Omental fat pad (tissue), 4 donors: ENCODE results near the gene PPP1R14B. TPM values are rescaled to one million over a fixed set of nuclear protein-coding genes. Genes with fewer than 3 reads are reported as not detected.

Source experiments
- ATAC-seq: fragments of 150-250 bp; one replicate; pipeline ENCODE4 v1.9.1; 2016; ENCODE audit warnings: mild to moderate bottlenecking, moderate library complexity; ENCODE audit not compliant: low FRiP score
- DNase-seq: peaks from one replicate; pipeline ENCODE4 v3.0.0-alpha.2; 2019; ENCODE audit warnings: low spot score
- total RNA-seq, 4 donors: library from RNA; depleted of rRNA; stranded (reverse); fragments of >200 nt; gene quantifications; one replicate each; pipeline ENCODE4 v1.1.0, GENCODE V29; 2016
- TF ChIP-seq, protein P1 (sequence below), 3 donors: fragments of 450-650 bp; IDR thresholded peaks; one replicate each; pipeline ENCODE4 v1.5.1; 2016 to 2017; ENCODE audit warnings: antibody characterized with exemption in 3 of 3, mild to moderate bottlenecking in 3 of 3, moderate library complexity in 2 of 3

The PPP1R14B gene
- total RNA-seq, 4 donors from 2014 or later, result 95.0 to 140 (median 97.9) TPM

DNA sequence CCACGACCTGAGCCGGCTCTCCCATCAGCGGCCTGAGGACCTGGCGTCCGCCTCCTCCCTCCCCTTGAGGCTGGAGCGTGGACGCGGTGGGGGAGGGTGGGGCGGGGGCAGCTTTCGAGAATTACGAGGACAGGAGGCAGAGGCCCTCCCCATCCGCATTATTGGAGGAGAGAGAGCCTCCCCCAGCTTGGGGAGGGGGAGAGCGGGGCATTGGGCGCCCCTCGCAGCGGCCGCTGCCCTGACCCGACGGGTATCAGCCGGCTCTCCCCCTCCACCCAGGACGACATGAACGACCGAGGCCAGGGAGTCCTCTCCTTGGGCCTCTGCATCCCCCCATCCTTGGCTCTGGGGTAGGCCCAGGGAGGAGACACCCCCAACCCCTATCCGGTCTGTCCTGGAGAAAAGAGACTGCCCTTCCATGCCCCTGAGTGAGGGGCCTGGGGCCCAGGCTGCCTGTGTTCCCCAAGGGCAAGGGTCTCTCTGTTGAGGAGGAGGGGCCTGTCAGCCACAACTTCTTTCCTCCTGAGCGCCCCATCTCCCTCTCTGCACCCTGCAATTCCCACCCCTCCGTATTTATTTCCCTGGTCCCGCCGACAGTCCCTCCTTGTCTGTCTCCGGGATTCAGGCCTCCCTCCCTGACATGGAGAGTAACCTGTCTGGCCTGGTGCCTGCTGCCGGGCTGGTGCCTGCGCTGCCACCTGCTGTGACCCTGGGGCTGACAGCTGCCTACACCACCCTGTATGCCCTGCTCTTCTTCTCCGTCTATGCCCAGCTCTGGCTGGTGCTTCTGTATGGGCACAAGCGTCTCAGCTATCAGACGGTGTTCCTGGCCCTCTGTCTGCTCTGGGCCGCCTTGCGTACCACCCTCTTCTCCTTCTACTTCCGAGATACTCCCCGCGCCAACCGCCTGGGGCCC lies 39.4 kb upstream of the PPP1R14B start:
- no peak for DNase-seq
- peak; percentile 0 for ATAC-seq
- TF ChIP-seq, protein P1, sequence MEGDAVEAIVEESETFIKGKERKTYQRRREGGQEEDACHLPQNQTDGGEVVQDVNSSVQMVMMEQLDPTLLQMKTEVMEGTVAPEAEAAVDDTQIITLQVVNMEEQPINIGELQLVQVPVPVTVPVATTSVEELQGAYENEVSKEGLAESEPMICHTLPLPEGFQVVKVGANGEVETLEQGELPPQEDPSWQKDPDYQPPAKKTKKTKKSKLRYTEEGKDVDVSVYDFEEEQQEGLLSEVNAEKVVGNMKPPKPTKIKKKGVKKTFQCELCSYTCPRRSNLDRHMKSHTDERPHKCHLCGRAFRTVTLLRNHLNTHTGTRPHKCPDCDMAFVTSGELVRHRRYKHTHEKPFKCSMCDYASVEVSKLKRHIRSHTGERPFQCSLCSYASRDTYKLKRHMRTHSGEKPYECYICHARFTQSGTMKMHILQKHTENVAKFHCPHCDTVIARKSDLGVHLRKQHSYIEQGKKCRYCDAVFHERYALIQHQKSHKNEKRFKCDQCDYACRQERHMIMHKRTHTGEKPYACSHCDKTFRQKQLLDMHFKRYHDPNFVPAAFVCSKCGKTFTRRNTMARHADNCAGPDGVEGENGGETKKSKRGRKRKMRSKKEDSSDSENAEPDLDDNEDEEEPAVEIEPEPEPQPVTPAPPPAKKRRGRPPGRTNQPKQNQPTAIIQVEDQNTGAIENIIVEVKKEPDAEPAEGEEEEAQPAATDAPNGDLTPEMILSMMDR (IDR thresholded peaks at IDR 0.05), result no peak

DNA sequence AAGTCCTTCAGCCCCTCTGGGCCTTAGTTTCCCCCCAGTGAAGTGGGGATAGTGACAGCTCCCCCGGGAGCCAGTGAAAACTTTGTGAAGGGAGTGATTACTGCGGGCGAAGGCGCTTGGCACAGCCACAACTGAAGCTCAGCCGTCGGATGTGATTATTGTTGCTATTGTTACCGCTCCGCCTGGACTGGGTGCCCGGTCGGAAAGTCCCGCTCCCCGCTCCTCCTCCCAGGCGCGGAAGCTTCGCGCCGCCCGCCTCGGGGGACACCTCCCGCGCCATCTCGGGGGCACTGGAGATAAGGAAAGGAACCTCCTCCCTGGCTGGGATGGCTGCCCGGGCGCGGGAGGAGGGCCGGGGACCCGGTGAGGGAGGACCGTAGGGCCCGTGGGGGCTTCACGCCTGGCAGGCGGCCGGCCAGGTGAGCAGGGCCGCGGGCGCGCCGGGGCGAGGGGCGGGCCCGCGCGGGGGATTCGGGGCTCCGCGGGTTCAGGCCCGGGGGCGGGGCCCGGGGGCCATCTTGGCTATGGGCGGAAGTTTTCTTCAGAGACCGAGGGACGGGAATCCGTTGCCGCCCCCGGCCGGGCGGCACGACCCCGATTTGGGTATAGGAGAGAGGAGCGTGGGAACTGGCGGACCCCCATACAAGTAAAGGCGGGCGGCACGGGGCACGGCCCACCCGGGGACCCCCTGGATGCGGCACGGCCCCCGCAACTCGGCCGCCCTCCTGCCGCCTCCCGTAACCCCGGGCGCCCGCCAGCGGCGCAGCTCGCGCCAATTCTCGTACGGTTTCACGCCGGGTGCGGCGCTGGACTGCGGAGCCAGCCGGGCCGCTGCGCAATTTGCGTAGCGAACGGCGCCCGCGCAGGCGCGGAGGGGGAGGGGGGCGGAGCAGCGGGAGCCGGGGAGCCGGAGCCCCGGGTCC lies 38.5 kb upstream of the PPP1R14B start, which contains the start of gene GPR137:
GPR137 (plus strand) TSS at position 887 of the 923 bp plus-strand sequence. CDS start 677 bp downstream, outside the sequence.
- peak; percentile 68 for DNase-seq
- TF ChIP-seq, protein P1 (IDR thresholded peaks at IDR 0.05), result no peak
- peak; percentile 67 for ATAC-seq

DNA sequence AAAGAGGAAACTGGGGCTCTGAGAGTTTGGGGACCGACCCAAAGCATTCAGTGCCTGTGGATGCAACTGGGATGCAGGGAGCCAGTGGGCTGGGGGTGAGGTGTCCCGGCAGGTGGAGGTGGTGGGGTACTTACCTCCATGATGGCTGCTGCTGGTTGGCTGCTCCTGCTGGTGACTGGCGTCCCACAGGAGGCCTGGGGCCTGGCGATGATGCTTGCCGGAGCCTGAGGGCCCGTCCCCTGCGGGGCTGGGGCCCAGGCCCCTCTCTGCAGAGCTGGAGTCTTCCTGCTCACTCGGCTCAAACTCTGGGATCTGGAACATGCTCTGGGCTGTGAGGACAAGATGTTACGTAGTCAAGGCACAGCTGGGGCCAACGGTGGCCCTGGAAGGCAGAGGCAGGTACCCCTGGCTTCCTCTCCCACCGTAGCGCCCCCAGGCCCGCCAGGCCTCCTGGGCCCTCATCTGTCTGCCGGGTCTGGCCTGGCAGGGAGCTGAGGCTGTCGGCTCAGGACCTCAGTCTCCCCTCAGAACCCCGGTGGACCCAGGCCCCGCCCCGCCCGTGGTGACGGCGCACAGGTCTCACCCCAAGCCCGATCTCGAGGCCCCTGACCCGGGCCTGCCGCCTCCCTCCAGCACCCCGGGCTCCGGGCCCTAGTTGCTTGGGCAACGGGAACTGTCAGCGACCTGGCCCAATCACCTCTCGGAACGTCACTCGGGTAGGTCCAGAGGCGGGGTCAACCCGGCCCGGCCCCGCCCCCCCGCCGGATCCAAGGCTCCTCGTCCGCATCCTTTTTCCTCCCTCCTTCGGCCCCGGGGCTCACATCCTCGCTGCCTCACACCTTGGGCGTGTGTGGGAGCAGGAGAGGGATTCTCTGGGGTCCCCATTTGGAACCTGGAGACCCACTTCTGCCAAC lies 37.6 kb upstream of the PPP1R14B start, which contains the start of gene BAD:
BAD (minus strand) TSS at position 618 of the 914 bp plus-strand sequence; CDS start at position 321, 297 bp downstream.
- DNase-seq (peak; percentile 84), ATAC-seq (peak; percentile 90)
- TF ChIP-seq, protein P1 (IDR thresholded peaks at IDR 0.05), result no peak

DNA sequence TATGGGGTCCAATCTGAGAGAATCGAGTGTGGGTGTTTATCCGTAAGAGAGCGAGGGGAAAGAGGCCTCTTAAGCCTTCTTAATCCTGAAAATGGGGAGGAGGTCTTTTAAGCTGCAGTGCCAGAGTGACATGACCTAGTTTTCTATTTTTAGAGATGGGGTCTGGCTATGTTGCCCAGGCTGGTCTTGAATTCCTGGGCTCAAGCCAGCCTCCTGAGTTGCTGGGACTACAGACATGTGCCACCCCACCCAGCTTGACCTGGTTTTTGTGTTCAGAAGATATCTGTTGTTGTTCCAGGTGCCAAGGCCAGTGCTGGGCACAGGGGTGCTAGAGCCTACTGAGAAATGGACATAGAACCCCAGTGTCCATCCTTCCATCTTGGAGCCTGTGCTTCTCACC lies 36.3 kb upstream of the PPP1R14B start:
- DNase-seq, result no peak
- no peak for ATAC-seq
- TF ChIP-seq, protein P1 (IDR thresholded peaks at IDR 0.05), result no peak

DNA sequence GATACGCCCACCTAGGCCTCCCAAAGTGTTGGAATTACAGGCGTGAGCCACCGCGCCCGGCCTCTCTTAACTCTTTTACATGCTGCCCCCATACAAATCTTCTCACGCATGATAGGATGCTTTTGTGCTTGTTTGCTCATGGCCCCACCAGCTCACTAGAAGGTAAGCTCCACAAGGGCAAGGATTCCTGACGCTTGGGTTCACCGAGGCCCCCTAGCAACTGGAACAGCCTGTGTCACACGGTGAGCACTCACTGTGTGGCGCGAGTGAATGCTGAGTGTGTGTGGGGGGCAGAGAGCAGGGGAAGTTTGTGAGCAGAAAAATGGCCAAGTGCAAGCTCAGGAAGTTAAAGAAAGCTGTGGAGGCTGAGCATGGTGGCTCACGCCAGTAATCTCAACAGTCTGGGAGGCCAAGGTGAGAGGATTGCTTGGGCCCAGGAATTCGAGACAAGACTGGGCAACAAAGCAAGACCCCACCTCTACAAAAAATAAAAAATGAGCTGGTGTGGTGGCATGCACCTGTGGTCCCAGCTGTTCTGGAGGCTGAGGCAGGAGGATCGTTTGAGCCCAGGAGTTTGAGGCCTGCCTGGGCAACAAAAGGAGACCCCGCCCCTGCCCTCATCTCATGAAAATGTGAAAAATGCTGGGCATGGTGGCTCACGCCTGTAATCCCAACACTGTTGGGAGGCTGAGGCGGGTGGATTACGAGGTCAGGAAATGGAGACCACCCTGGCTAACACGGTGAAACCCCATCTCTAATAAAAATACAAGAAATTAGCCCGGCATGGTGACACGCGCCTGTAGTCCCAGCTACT lies 35.4 kb upstream of the PPP1R14B start:
- no peak for ATAC-seq
- TF ChIP-seq, protein P1 (IDR thresholded peaks at IDR 0.05), result no peak
- DNase-seq, result no peak
